SK-N-SH (cell line): Measurements from ENCODE around the gene GABRB1.

ENCODE experiments used
- CTCF ChIP-seq: fragments of 200-600 bp; sonication (generic); IDR thresholded peaks from 2 replicates; pipeline ENCODE4 v1.6.1; 2017; ENCODE audit warnings: antibody characterized with exemption, mild to moderate bottlenecking, moderate library complexity
- EP300 ChIP-seq, 2 experiments: IDR thresholded peaks; 2 replicates each; pipeline versions ENCODE4 v1.4.0 to v1.6.1; 2012; ENCODE audit warnings: borderline replicate concordance in 1 of 2, low read depth in 1 of 2, low read length in 1 of 2
- FOSL2 ChIP-seq: IDR thresholded peaks from 2 replicates; pipeline ENCODE4 v1.4.0; 2012; ENCODE audit warnings: low read depth, mild to moderate bottlenecking, moderate library complexity, borderline replicate concordance
- FOXM1 ChIP-seq: IDR thresholded peaks from 2 replicates; pipeline ENCODE4 v1.4.0; 2012; ENCODE audit warnings: low read depth, mild to moderate bottlenecking
- GABPA ChIP-seq: IDR thresholded peaks from 2 replicates; pipeline ENCODE4 v1.4.0; 2012; ENCODE audit warnings: low read depth, mild to moderate bottlenecking
- MAX ChIP-seq: IDR thresholded peaks from 2 replicates; pipeline ENCODE4 v1.4.0; 2012; ENCODE audit warnings: low read depth
- POLR2AphosphoS5 ChIP-seq: IDR thresholded peaks from 2 replicates; pipeline ENCODE4 v1.6.1; 2012; ENCODE audit warnings: low read depth, low read length
- RFX5 ChIP-seq: IDR thresholded peaks from 2 replicates; pipeline ENCODE4 v1.6.1; 2012; ENCODE audit warnings: mild to moderate bottlenecking, improper control_type of control experiment, low read length
- SIN3A ChIP-seq: IDR thresholded peaks from 2 replicates; pipeline ENCODE4 v1.6.1; 2012; ENCODE audit warnings: low read depth, mild to moderate bottlenecking, low read length, moderate library complexity, borderline replicate concordance
- USF2 ChIP-seq: fragments of 150-350 bp; IDR thresholded peaks from 2 replicates; pipeline ENCODE4 v1.6.1; 2017; ENCODE audit warnings: antibody characterized with exemption, low read length, low read depth, borderline replicate concordance
- YY1 ChIP-seq: IDR thresholded peaks from 2 replicates; pipeline ENCODE4 v1.4.0; 2012; ENCODE audit warnings: low read depth, mild to moderate bottlenecking
- ZBTB33 ChIP-seq: IDR thresholded peaks from 2 replicates; pipeline ENCODE4 v1.4.0; 2012; ENCODE audit warnings: low read depth, borderline replicate concordance

GRCh38 chr4:47065051-47065481 is 33.7 kb downstream of the GABRB1 start:
- TF ChIP-seq CTCF = no peak
- no peak for TF ChIP-seq ZBTB33
- no peak for TF ChIP-seq SIN3A
- TF ChIP-seq EP300 (IDR thresholded peaks at IDR 0.05; ENCODE audit: borderline replicate concordance in 1 of 2, low read depth in 1 of 2, low read length in 1 of 2) = no peak
- no peak for TF ChIP-seq FOXM1
- no peak for TF ChIP-seq RFX5
- no peak for TF ChIP-seq YY1
- no peak for TF ChIP-seq FOSL2
- no peak for TF ChIP-seq POLR2AphosphoS5
- TF ChIP-seq MAX = no peak
- TF ChIP-seq USF2 = no peak
- TF ChIP-seq GABPA = no peak
